Measurements from ENCODE around the gene GLIS2.

The GLIS2 gene

GRCh38 chr16:4298761-4299522, 16.9 kb upstream of the GLIS2 start:
- DNase-seq: no peak

- DNase-seq: no peak
Measured at GRCh38 chr16:4301177-4301576, 14.7 kb upstream of the GLIS2 start.

GRCh38 chr16:4301968-4302367, 13.9 kb upstream of the GLIS2 start:
- no peak for DNase-seq

GRCh38 chr16:4303973-4304372, 11.9 kb upstream of the GLIS2 start:
- no peak for DNase-seq

GRCh38 chr16:4306470-4307214, 9.2 kb upstream of the GLIS2 start:
- DNase-seq: peak; percentile 47

- no peak for DNase-seq
Measured at GRCh38 chr16:4307215-4308037, 8.4 kb upstream of the GLIS2 start.

- no peak for DNase-seq
Measured at GRCh38 chr16:4309102-4309832, 6.6 kb upstream of the GLIS2 start.

- no peak for DNase-seq
Measured at GRCh38 chr16:4309833-4310266, 6.0 kb upstream of the GLIS2 start.

GRCh38 chr16:4313563-4314531, 2.0 kb upstream of the GLIS2 start:
- DNase-seq: no peak

- no peak for DNase-seq
Measured at GRCh38 chr16:4314532-4315185, 1.2 kb upstream of the GLIS2 start.

- DNase-seq: peak; percentile 11
Measured at GRCh38 chr16:4316108-4316863, 419 bp downstream of the GLIS2 start.

GRCh38 chr16:4316864-4317531, 1.1 kb downstream of the GLIS2 start:
- peak; percentile 49 for DNase-seq

GRCh38 chr16:4317532-4318450, 1.9 kb downstream of the GLIS2 start:
- DNase-seq: no peak

- no peak for DNase-seq
Measured at GRCh38 chr16:4318451-4318910, 2.6 kb downstream of the GLIS2 start.

GRCh38 chr16:4318967-4319366, 3.1 kb downstream of the GLIS2 start:
- no peak for DNase-seq

GRCh38 chr16:4319454-4320421, 3.9 kb downstream of the GLIS2 start:
- no peak for DNase-seq

GRCh38 chr16:4320571-4321137, 4.8 kb downstream of the GLIS2 start:
- DNase-seq: no peak

All from NCI-H1105 (cell line).